HG03060 (cell line): Measurements from ENCODE around the gene NXT2.
A peak's percentile ranks its signal among the peaks of the same experiment; 100 is the strongest.
"Not testable (repeated sequence)": the region's sequence is repeated elsewhere in the genome, so short reads cannot be mapped to it uniquely, and the experiment has no call there.

Experiments
- ATAC-seq: cut with Tn5 transposase; IDR thresholded peaks from one replicate; pipeline ENCODE4 v1.9.1; 2021; ENCODE audit warnings: low read depth, moderate number of reproducible peaks; ENCODE audit not compliant: unreplicated experiment

Gene NXT2

GRCh38 chrX:109536439-109537323 is at the start of gene NXT2:
Gene NXT2, plus strand, starts transcription at chrX:109536844. Its CDS starts 163 bp downstream, at chrX:109537007.
- peak; percentile 88 for ATAC-seq

DNA sequence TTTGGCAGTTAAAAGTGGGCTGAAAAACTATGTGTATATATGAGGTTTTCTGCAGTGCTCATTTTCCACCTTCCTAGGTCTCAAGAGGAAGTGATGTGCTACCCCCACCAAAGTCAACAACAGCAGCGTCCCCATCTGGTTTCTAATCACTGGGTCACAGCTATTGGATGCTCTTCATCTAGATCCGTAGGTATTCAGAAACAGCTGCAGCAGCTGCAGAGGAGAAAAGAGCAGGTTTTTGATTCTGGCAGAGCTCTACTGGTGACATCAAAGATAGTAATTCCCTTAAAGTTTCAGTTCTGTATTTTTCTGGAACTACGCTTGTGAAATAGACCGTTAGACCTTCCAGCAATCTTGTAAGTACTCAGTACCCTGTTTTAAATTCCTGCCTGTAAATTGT is 49.0 kb upstream of the NXT2 start:
- ATAC-seq, result no peak

DNA sequence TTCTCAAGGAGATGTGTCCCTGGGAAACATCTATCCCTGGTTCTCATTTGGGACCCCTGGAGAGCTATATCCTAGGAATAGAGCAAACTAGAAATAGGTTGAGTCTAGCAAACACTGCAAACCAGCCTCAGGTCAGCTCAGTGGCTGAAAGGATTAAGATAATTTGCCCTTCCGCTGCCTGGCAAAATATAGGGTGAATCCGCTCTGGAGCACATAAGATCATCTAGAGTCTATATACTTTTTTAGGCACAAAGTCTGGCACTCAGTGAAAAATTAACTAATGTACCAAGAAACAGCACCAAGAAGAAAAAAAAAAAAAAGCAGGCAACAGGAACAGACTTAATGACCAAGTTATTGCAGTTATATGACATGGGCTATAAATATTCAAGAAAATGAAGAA is 47.5 kb upstream of the NXT2 start:
- ATAC-seq, result no peak

GRCh38 chrX:109498434-109498833 is 38.2 kb upstream of the NXT2 start:
- no peak for ATAC-seq

- ATAC-seq, result no peak
Measured at GRCh38 chrX:109501176-109501575, 35.5 kb upstream of the NXT2 start.

GRCh38 chrX:109508915-109509314 is 27.7 kb upstream of the NXT2 start:
- no peak for ATAC-seq

DNA sequence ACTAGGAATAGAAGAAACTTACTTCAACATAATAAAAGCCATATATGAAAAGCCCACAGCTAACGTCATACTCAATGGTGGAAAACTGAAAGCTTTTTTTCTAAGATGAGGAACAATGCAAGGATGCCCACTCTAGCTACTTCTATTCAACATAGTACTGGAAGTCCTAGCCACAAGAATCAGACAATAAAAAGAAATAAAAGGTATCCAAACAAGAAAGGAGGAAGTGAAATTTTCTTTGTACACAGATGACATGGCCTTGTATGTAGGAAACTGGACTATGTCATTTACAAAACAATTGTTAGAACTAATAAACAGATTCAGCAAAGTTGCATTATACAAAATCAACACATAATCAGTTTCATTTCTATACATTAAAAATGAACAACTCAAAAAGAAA is 25.5 kb upstream of the NXT2 start:
- no peak for ATAC-seq

DNA sequence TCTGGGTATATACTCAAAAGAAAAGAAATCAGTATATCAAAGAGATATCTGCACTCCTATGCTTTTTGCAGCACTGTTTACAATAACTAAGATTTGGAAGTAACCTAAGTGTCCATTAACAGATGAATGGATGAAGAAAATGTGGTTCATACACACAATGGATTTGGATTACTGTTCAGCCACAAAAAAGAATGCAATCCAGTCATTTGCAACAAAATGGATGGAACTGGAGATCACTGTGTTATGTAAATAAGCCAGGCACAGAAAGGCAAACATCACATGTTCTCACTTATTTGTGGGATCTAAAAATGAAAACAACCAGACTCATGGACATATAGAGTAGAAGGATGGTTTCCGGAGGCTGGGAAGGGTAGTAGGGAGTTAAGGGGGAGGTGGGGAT is 17.6 kb upstream of the NXT2 start:
- ATAC-seq, result no peak

GRCh38 chrX:109533005-109533404 is 3.6 kb upstream of the NXT2 start:
- no peak for ATAC-seq

GRCh38 chrX:109533631-109534030 is 3.0 kb upstream of the NXT2 start:
- no peak for ATAC-seq

DNA sequence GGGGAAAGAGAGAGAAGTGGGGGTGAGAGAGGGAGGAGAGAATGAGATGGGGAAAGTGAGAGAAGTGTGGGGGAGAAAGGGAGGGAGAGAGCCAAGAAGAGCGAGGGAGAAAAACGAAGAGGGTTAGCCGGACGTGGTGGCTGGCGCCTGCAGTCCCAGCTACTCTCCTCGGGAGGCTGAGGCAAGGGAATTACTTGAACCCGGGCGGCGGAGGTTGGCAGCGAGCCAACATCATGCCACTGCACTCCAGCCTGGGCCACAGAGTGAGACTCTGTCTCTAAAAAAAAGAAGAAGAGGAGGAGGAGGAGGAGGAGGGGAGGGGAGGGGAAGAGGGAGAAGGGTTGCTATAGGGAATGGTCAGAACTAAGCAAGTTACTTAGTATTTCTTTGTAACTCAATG is 1.7 kb upstream of the NXT2 start:
- no peak for ATAC-seq

- ATAC-seq, result no peak
Measured at GRCh38 chrX:109535578-109535977, 1.1 kb upstream of the NXT2 start.

DNA sequence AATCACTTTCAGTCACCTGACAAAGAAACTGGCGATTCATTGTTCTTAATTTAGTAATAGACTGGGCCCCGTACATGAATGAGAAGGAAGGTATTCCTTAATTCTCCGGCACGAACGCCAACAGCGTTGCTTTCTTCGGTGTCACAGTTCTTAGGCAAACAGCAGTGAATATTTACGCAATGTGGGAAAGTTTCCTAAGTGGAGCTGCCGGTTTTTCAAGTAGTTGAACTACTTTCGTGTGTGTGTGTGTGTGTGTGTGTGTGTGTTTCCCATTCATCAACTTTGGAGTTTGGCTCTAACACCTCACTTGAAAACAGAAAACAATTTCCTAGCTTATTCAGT is 651 bp downstream of the NXT2 start:
- no peak for ATAC-seq

DNA sequence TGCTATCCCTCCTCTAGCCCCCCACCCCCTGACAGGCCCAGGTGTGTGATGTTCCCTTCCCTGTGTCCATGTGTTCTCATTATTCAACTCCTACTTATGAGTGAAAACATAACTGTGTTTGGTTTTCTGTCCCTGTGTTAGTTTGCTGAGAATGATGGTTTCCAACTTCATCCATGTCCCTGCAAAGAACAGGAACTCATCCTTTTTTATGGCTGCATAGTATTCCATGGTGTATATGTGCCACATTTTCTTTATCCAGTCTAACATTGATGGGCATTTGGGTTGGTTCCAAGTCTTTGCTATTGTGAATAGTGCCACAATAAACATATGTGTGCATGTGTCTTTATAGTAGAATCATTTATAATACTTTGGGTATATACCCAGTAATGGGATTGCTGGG is 2.4 kb downstream of the NXT2 start:
- ATAC-seq, result not testable (repeated sequence)

DNA sequence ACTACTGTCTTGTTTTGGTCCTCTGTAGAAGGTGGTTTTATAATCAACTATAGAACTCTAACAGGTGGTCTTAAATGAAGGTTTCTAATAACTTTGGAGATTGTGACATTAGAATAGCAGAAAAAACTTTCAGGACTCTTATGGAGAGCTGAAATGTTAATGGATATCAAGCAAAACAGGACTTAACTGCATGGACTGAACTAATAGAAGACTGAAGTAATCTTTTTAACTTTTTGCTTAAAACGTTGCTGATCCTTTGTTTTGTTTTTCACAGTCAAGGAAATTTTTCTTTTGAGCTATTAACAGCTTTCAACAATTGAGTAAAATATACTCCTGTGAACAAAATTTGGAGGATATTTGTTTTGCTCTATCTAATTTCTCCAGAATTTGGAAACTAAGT is 17.2 kb downstream of the NXT2 start:
- ATAC-seq, result no peak

DNA sequence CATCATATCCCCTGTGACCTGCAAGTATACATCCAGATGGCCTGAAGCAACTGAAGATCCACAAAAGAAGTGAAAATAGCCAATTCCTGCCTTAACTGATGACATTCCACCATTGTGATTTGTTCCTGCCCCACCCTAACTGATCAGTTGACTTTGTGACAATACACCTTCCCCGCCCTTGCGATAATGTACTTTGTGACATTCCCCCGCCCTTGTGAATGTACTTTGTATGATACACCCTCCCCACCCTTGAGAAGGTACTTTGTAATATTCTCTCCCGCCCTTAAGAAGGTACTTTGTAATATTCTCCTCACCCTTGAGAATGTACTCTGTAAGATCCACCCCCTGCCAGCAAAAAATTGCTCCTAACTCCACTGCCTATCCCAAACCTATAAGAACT is 39.4 kb downstream of the NXT2 start:
- not testable (repeated sequence) for ATAC-seq

DNA sequence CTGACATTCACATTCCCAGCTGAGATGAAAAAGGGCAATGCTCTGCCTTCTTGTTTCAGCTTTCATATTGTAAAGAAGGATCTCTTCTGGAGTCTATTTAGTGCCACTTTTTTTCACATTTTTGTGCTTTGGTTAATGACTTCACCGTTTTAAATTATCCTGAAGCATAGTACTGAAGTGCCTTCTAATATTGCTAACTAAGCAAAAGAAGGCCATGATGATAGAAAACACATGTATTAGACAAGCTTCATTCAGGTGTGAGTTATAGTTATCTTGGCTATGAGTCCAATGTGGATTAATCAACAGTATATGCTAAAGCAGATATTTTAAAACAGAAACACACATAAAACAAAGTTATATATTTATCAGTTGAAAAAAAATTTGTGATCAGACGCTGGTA is 40.4 kb downstream of the NXT2 start:
- no peak for ATAC-seq

DNA sequence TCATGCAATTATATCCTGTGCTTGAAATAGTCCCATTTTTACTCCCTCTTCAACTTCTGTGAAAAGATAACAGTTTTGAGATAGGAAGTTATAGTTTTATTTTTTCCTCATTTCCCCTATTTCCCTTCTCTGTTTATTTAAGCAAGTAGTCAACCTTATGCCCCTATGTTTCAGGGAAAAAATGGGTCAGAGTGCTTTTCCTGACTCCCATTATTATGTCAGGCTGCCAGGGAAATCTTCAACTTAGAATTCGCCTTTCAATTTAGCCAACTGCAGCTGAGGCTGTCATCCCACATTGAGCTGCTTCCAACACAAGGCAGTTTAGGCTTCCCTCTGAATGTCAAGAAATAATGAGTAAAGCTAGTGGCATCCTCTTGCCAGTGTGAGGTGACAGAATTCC is 42.3 kb downstream of the NXT2 start:
- no peak for ATAC-seq

DNA sequence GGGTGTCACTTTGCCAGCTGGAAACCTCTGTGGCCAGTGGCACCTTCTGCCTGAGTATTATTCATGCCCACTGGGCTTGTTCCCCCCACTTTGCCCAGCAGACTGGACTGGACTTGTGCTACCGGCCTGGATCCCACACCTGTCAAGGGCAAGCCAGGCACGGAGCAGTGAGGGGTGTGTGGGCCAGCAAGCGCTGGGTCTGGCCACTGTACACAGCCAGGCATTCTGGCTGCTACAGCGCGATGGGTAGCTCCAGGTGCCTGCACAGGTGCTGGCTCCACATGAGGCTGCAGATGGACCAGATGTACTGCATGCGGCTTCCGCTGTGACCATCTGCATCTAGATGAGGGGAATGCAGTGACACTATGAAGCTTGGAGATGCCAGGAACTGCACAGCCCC is 48.8 kb downstream of the NXT2 start:
- ATAC-seq, result no peak

DNA sequence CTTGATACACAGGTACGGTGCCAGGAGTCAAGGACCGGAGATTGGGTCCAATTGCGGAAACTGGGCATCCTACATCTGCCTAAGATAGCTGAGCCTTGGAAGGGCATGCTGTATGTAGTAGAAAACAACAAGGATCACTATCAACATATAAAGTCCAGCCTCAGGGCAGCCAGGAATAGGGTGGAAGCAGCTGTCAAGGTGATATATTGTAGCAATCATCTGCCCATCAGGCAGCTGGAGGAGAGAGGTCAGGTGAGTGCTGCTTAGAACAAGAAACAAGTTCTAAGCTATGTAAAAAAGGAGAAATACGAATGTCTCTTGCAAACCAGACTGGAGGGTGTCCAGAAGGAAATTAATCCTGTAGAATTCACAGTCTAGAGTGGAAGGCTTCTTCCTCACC is 53.5 kb downstream of the NXT2 start:
- ATAC-seq, result no peak
